ENCODE results near the gene DGKI. TPM values are rescaled to one million over a fixed set of nuclear protein-coding genes. Genes with fewer than 3 reads are reported as not detected.

The DGKI gene
- total and polyA plus RNA-seq, 2 donors (not counting 1 experiment from before 2014, with no cell fraction given) = 0.74 to 2.1 TPM

- Histone ChIP-seq H3K4me2 (ENCODE audit: extremely low read depth, insufficient read depth, low read length) (no peak overlapping the region), H3K4me1 (ENCODE audit: control insufficient read depth, extremely low read depth, insufficient read depth, low read length) (no peaks in the 10 kb centered on the region), H3K79me2 (ENCODE audit: control insufficient read depth, insufficient read depth, low read length) (no peaks in the 10 kb centered on the region), H3K27me3 (ENCODE audit: control insufficient read depth, insufficient read depth, low read length) (no peaks in the 10 kb centered on the region), H3K4me3 (replicated peaks in 1 of 4; ENCODE audit: control extremely low read depth in 1 of 4, insufficient read depth in 1 of 4, low read depth in 3 of 4, low read length in 4 of 4) (no peak overlapping the region), H3K9ac (ENCODE audit: insufficient read depth, low read length) (no peak overlapping the region), H3K9me3 (ENCODE audit: control insufficient read depth, insufficient read depth, low read depth, low read length) (no peaks in the 10 kb centered on the region), H3K36me3 (ENCODE audit: control insufficient read depth, insufficient read depth, low read length) (peaks cover 10% of the 10 kb centered on the region), H4K20me1 (ENCODE audit: control insufficient read depth, extremely low read depth, insufficient read depth, low read length) (no peaks in the 10 kb centered on the region), H2AFZ (ENCODE audit: low read length) (no peak overlapping the region), H3K27ac (ENCODE audit: insufficient read depth, low read length) (no peak overlapping the region)
- TF ChIP-seq EZH2 (IDR thresholded peaks at IDR 0.05; ENCODE audit: low read length, missing control alignments) (no peak), CTCF (conservative IDR thresholded peaks at IDR 0.05 in 1 of 2, IDR thresholded peaks at IDR 0.05 in 1 of 2; ENCODE audit: low read depth in 1 of 2, low read length in 2 of 2) (no peak)
- no peak for DNase-seq (ENCODE audit: low read depth in 2 of 2)
Observed at GRCh38 chr7:137860542-137860941, 13.8 kb upstream of the DGKI start.

GRCh38 chr7:137853053-137853452 lies 6.3 kb upstream of the DGKI start:
- DNase-seq (ENCODE audit: low read depth in 2 of 2) = no peak

GRCh38 chr7:137852108-137852507 lies 5.3 kb upstream of the DGKI start:
- no peak overlapping the region for H2AFZ ChIP-seq (ENCODE audit: low read length)
- no peaks in the 10 kb centered on the region for H3K27me3 ChIP-seq (ENCODE audit: control insufficient read depth, insufficient read depth, low read length)
- no peak overlapping the region for H3K27ac ChIP-seq (ENCODE audit: insufficient read depth, low read length)
- no peaks in the 10 kb centered on the region for H3K9me3 ChIP-seq (ENCODE audit: control insufficient read depth, insufficient read depth, low read depth, low read length)
- no peak overlapping the region for H3K9ac ChIP-seq (ENCODE audit: insufficient read depth, low read length)
- H3K79me2 ChIP-seq (ENCODE audit: control insufficient read depth, insufficient read depth, low read length) = no peaks in the 10 kb centered on the region
- DNase-seq (ENCODE audit: low read depth in 2 of 2) = no peak
- H4K20me1 ChIP-seq (ENCODE audit: control insufficient read depth, extremely low read depth, insufficient read depth, low read length) = no peaks in the 10 kb centered on the region
- H3K4me1 ChIP-seq (ENCODE audit: control insufficient read depth, extremely low read depth, insufficient read depth, low read length) = no peaks in the 10 kb centered on the region
- no peak overlapping the region for H3K4me2 ChIP-seq (ENCODE audit: extremely low read depth, insufficient read depth, low read length)
- H3K36me3 ChIP-seq (ENCODE audit: control insufficient read depth, insufficient read depth, low read length) = no peaks in the 10 kb centered on the region
- no peak overlapping the region for H3K4me3 ChIP-seq (replicated peaks in 1 of 4; ENCODE audit: control extremely low read depth in 1 of 4, insufficient read depth in 1 of 4, low read depth in 3 of 4, low read length in 4 of 4)
- TF ChIP-seq EZH2 (IDR thresholded peaks at IDR 0.05; ENCODE audit: low read length, missing control alignments) (no peak), CTCF (conservative IDR thresholded peaks at IDR 0.05 in 1 of 2, IDR thresholded peaks at IDR 0.05 in 1 of 2; ENCODE audit: low read depth in 1 of 2, low read length in 2 of 2) (no peak)

More at GRCh38 chr7:137853053-137853452, 6.3 kb upstream of the DGKI start:
- no peaks in the 10 kb centered on the region for H3K79me2 ChIP-seq (ENCODE audit: control insufficient read depth, insufficient read depth, low read length)
- no peaks in the 10 kb centered on the region for H3K9me3 ChIP-seq (ENCODE audit: control insufficient read depth, insufficient read depth, low read depth, low read length)
- no peak overlapping the region for H3K4me2 ChIP-seq (ENCODE audit: extremely low read depth, insufficient read depth, low read length)
- H3K4me1 ChIP-seq (ENCODE audit: control insufficient read depth, extremely low read depth, insufficient read depth, low read length) = no peaks in the 10 kb centered on the region
- H3K27me3 ChIP-seq (ENCODE audit: control insufficient read depth, insufficient read depth, low read length) = no peaks in the 10 kb centered on the region
- no peak overlapping the region for H3K9ac ChIP-seq (ENCODE audit: insufficient read depth, low read length)
- H4K20me1 ChIP-seq (ENCODE audit: control insufficient read depth, extremely low read depth, insufficient read depth, low read length) = no peaks in the 10 kb centered on the region
- no peak for TF ChIP-seq EZH2 (IDR thresholded peaks at IDR 0.05; ENCODE audit: low read length, missing control alignments)
- no peak for TF ChIP-seq CTCF (conservative IDR thresholded peaks at IDR 0.05 in 1 of 2, IDR thresholded peaks at IDR 0.05 in 1 of 2; ENCODE audit: low read depth in 1 of 2, low read length in 2 of 2)
- no peak overlapping the region for H3K27ac ChIP-seq (ENCODE audit: insufficient read depth, low read length)
- no peaks in the 10 kb centered on the region for H3K36me3 ChIP-seq (ENCODE audit: control insufficient read depth, insufficient read depth, low read length)
- no peak overlapping the region for H2AFZ ChIP-seq (ENCODE audit: low read length)
- no peak overlapping the region for H3K4me3 ChIP-seq (replicated peaks in 1 of 4; ENCODE audit: control extremely low read depth in 1 of 4, insufficient read depth in 1 of 4, low read depth in 3 of 4, low read length in 4 of 4)
